ENCODE results near the gene ZDHHC18.

ZDHHC18 gene

GRCh38 chr1:26856604-26857469 lies 30.3 kb downstream of the ZDHHC18 start:
- Histone ChIP-seq H4K20me1 (peaks cover 17% of the 10 kb centered on the region; the same call in 1 of the 2 replicates), H3K4me3 (no peak overlapping the region), H3K27me3 (no peaks in the 10 kb centered on the region), H3K9ac (0 out of 2 replicates have a peak overlapping the region, but pooled peaks have one; percentile 19), H3K4me2 (no peak overlapping the region), H3K4me1 (peaks cover 15% of the 10 kb centered on the region), H3K27ac (no peak overlapping the region), H3K36me3 (peaks cover 65% of the 10 kb centered on the region), H3K9me3 (no peaks in the 10 kb centered on the region)
- no peak for TF ChIP-seq Cebpa-rat (IDR thresholded peaks at IDR 0.05)

DNA sequence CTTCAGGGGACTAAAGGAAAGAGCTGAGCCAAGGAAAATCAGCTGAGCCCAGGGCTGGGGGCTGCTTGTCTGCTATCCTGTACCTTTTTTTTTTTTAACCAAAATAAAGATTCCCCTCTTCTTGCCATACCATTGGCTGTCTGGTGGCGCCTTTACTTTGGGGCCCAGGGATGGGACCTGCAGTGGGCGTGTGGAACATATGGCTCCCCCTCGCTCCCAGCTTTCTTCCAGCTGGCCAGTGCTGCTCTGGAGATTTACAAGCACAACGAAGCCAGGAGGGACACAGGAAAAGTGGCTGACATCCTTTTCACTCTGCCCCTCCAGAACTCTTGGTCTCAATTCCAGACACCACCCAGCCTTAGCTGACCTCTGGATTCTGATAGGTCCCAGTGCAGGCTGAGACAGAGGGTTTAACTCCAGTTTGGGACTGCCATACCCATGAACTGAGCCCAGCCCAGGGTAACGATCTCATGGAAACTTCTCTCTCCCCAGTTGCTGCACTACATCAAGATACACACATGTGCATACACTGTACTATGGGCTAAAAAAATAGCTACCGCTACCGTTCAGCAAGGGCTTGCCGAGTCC lies 31.1 kb downstream of the ZDHHC18 start:
- H3K4me2 ChIP-seq, result no peak overlapping the region
- H3K4me3 ChIP-seq, result no peak overlapping the region
- H3K9me3 ChIP-seq, result no peaks in the 10 kb centered on the region
- peaks cover 13% of the 10 kb centered on the region; the same call in 1 of the 2 replicates for H4K20me1 ChIP-seq
- peaks cover 58% of the 10 kb centered on the region for H3K36me3 ChIP-seq
- no peak for TF ChIP-seq Cebpa-rat (IDR thresholded peaks at IDR 0.05)
- H3K9ac ChIP-seq, result no peak overlapping the region
- H3K27me3 ChIP-seq, result no peaks in the 10 kb centered on the region
- H3K27ac ChIP-seq, result no peak overlapping the region
- H3K4me1 ChIP-seq, result peaks cover 15% of the 10 kb centered on the region

- H3K4me1 ChIP-seq, result peaks cover 16% of the 10 kb centered on the region
- H3K4me3 ChIP-seq, result no peak overlapping the region
- no peak for TF ChIP-seq Cebpa-rat (IDR thresholded peaks at IDR 0.05)
- H3K9ac ChIP-seq, result no peak overlapping the region
- H3K27ac ChIP-seq, result no peak overlapping the region
- peaks cover 7% of the 10 kb centered on the region; the same call in 1 of the 2 replicates for H4K20me1 ChIP-seq
- H3K27me3 ChIP-seq, result no peaks in the 10 kb centered on the region
- H3K9me3 ChIP-seq, result no peaks in the 10 kb centered on the region
- H3K36me3 ChIP-seq, result peaks cover 52% of the 10 kb centered on the region
- H3K4me2 ChIP-seq, result no peak overlapping the region
Observed at GRCh38 chr1:26858160-26858559, 31.7 kb downstream of the ZDHHC18 start.

DNA sequence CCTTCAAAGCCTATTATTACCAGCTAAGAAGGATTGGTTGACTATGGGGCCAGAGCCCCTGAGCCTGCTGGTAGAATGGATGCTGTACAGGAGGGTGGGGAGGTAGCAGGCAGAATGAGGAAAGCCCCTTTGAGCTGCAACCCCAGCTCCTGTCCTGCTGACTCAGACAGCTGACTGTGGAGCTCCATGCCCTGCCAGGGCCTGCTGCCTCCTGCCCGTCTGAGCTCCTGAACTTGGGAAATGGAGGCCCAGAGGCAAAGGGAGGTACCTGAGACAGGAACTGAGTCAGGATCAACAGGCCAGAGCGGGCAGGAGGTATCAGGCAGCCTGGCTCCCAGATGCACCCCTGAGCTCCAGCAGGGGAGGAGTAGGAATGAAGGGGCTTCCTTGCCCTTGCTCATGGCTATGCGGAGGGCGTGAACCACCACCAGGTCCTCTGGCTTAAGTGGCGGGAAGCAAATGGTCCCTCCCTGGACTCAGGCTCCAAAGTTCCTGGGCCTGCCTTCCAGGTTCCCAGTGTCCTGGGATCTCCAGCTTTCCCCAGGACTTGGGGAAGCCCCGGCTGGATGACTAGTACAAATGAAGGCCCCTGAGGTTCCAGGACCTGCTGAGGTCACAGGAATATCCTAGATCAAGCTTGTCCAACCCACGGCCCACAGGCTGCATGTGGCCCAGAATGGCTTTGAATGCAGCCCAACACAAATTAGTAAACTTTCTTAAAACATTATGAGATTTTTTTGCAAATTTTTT lies 32.6 kb downstream of the ZDHHC18 start:
- no peak overlapping the region for H3K4me2 ChIP-seq
- H3K9me3 ChIP-seq, result no peaks in the 10 kb centered on the region
- H3K9ac ChIP-seq, result no peak overlapping the region
- H3K4me3 ChIP-seq, result no peak overlapping the region
- TF ChIP-seq Cebpa-rat (IDR thresholded peaks at IDR 0.05), result no peak
- H4K20me1 ChIP-seq, result no peaks in the 10 kb centered on the region
- peaks cover 43% of the 10 kb centered on the region for H3K36me3 ChIP-seq
- H3K27me3 ChIP-seq, result no peaks in the 10 kb centered on the region
- H3K4me1 ChIP-seq, result peaks cover 25% of the 10 kb centered on the region
- no peak overlapping the region for H3K27ac ChIP-seq

DNA sequence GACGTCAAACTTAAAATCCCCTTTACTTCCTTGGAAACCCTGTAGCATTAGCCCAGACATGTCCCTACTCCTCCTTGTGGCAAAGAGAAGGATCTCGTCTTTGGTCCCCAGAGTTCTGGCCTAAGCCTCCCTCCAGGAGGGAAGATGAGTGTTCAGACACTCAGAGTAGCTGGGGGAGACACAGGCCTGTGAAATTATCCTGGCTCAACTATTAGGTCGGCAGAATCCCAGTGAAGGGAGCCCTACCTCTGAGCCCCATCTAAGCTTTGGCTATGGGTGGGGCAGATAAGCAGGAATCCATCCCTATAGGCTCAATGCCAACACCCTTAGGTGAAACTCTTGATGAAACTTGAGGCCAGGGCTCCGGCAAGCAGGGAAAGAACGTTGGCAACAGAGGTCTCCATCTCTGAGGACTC lies 34.8 kb downstream of the ZDHHC18 start:
- Histone ChIP-seq H3K36me3 (peaks cover 20% of the 10 kb centered on the region; the same call in 1 of the 2 replicates), H3K27ac (no peak overlapping the region), H4K20me1 (no peaks in the 10 kb centered on the region), H3K9me3 (no peaks in the 10 kb centered on the region), H3K27me3 (no peaks in the 10 kb centered on the region), H3K4me3 (no peak overlapping the region), H3K4me1 (peaks cover 23% of the 10 kb centered on the region), H3K4me2 (no peak overlapping the region), H3K9ac (peak overlapping the region; percentile 3; the same call in 1 of the 2 replicates)
- no peak for TF ChIP-seq Cebpa-rat (IDR thresholded peaks at IDR 0.05)

DNA sequence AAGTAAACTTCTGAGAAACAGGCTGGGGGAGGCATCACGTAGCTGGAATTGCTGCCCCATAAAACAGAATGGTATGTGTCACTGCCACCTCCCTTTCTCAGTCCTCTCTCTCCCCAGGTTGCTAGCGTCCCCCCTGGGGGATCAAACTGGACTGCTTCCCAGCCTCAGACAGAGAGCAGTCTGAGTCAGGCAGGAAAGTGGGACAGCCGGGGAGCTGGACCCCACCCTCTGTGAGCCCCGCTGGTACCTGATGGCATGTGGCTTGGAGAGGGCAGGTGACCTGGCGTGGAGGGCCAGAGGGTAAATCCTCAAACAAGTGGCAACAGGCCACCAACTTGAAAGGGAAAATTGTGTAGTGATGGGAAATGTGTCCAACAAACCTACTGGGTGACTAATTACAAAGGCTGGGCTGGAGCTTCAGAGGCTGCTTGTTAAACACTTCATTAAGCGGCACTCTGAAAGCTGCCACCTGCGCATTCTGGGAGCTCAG lies 35.4 kb downstream of the ZDHHC18 start:
- Histone ChIP-seq H3K4me2 (no peak overlapping the region), H3K4me1 (peaks cover 23% of the 10 kb centered on the region), H3K27ac (no peak overlapping the region)

DNA sequence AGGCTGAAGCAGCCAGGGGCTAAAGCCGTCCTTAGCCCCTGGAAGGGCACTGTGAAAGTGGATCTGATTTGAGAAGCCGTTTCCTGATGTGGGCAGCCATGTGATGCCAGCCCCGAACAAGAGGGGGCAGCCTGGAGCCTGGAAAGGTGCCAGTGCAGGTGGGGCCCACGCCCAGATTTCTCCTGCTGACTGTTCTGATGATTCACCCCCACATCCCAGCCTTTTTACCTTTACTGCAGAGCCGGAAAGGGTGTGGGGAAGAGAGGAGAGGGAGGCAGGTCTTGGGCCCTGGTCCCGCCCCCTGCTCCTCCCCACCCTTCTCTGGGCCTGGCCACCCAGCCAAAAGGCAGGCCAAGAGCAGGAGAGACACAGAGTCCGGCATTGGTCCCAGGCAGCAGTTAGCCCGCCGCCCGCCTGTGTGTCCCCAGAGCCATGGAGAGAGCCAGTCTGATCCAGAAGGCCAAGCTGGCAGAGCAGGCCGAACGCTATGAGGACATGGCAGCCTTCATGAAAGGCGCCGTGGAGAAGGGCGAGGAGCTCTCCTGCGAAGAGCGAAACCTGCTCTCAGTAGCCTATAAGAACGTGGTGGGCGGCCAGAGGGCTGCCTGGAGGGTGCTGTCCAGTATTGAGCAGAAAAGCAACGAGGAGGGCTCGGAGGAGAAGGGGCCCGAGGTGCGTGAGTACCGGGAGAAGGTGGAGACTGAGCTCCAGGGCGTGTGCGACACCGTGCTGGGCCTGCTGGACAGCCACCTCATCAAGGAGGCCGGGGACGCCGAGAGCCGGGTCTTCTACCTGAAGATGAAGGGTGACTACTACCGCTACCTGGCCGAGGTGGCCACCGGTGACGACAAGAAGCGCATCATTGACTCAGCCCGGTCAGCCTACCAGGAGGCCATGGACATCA lies 36.5 kb downstream of the ZDHHC18 start, which contains the start of gene SFN:
Gene SFN, plus strand, starts transcription at position 369 of the 904 bp plus-strand sequence. Its CDS starts 64 bp downstream, at position 433.
- H3K9me3 ChIP-seq, result no peaks in the 10 kb centered on the region
- peak within 1 kb of the TSS; percentile 78; the same call in 1 of the 2 replicates for H3K9ac ChIP-seq
- H3K27ac ChIP-seq, result no peak within 1 kb of the TSS; the same call in 1 of the 2 replicates
- H3K4me1 ChIP-seq, result peaks cover 23% of the 10 kb centered on the region
- peak within 1 kb of the TSS; percentile 99 for H3K4me2 ChIP-seq
- H3K27me3 ChIP-seq, result no peaks in the 10 kb centered on the region
- H3K4me3 ChIP-seq, result peak within 1 kb of the TSS; percentile 80
- H4K20me1 ChIP-seq, result no peaks in the 10 kb centered on the region
- peaks cover 3% of the 10 kb centered on the region; the same call in 1 of the 2 replicates for H3K36me3 ChIP-seq
- TF ChIP-seq Cebpa-rat (IDR thresholded peaks at IDR 0.05), result no peak

More for the DNA sequence above, 35.4 kb downstream of the ZDHHC18 start:
- H3K4me3 ChIP-seq, result no peak overlapping the region
- H3K9me3 ChIP-seq, result no peaks in the 10 kb centered on the region
- H3K9ac ChIP-seq, result no peak overlapping the region
- TF ChIP-seq Cebpa-rat (IDR thresholded peaks at IDR 0.05), result no peak
- H4K20me1 ChIP-seq, result no peaks in the 10 kb centered on the region
- H3K27me3 ChIP-seq, result no peaks in the 10 kb centered on the region
- peaks cover 14% of the 10 kb centered on the region; the same call in 1 of the 2 replicates for H3K36me3 ChIP-seq

DNA sequence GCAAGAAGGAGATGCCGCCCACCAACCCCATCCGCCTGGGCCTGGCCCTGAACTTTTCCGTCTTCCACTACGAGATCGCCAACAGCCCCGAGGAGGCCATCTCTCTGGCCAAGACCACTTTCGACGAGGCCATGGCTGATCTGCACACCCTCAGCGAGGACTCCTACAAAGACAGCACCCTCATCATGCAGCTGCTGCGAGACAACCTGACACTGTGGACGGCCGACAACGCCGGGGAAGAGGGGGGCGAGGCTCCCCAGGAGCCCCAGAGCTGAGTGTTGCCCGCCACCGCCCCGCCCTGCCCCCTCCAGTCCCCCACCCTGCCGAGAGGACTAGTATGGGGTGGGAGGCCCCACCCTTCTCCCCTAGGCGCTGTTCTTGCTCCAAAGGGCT lies 37.2 kb downstream of the ZDHHC18 start:
- H3K9ac ChIP-seq, result peak overlapping the region; percentile 78; the same call in 1 of the 2 replicates
- H3K27ac ChIP-seq, result no peak overlapping the region
- no peaks in the 10 kb centered on the region for H3K27me3 ChIP-seq
- H3K4me1 ChIP-seq, result peaks cover 23% of the 10 kb centered on the region
- no peaks in the 10 kb centered on the region for H3K36me3 ChIP-seq
- no peaks in the 10 kb centered on the region for H4K20me1 ChIP-seq
- TF ChIP-seq Cebpa-rat (IDR thresholded peaks at IDR 0.05), result no peak
- H3K4me3 ChIP-seq, result peak overlapping the region; percentile 80
- no peaks in the 10 kb centered on the region for H3K9me3 ChIP-seq
- peak overlapping the region; percentile 99 for H3K4me2 ChIP-seq

Measured in BLaER1 (cell line).